ENCODE data around the gene ARHGAP18.

The ARHGAP18 gene

GRCh38 chr6:129651291-129651691 is 58.7 kb downstream of the ARHGAP18 start:
- Histone ChIP-seq H3K4me1 (ENCODE audit: control insufficient read depth, low read length) (no peaks in the 10 kb centered on the region), H3K27me3 (ENCODE audit: control insufficient read depth, low read length) (no peaks in the 10 kb centered on the region), H3K9me3 (ENCODE audit: control insufficient read depth, insufficient read depth, low read length) (no peaks in the 10 kb centered on the region), H4K20me1 (ENCODE audit: control insufficient read depth, insufficient read depth, low read depth, low read length) (no peaks in the 10 kb centered on the region), H3K36me3 (ENCODE audit: control insufficient read depth, low read length) (no peaks in the 10 kb centered on the region), H3F3A (ENCODE audit: control insufficient read depth, insufficient read depth) (no peaks in the 10 kb centered on the region), H3K9me2 (replicated peaks; ENCODE audit: control insufficient read depth, low read length) (no peaks in the 10 kb centered on the region), H3K27ac (ENCODE audit: low read depth, low read length) (no peak overlapping the region), H3K79me2 (ENCODE audit: control insufficient read depth, low read length) (no peaks in the 10 kb centered on the region), H3K4me3 (ENCODE audit: low read length) (no peak overlapping the region), H3K4me2 (ENCODE audit: low read length) (no peak overlapping the region)
- TF ChIP-seq CTCF (IDR thresholded peaks at IDR 0.05; ENCODE audit: low read depth, low read length, poor library complexity, severe bottlenecking): no peak
- no peak for TF ChIP-seq EZH2phosphoT487 (IDR thresholded peaks at IDR 0.05; ENCODE audit: borderline replicate concordance, low read length)

DNA sequence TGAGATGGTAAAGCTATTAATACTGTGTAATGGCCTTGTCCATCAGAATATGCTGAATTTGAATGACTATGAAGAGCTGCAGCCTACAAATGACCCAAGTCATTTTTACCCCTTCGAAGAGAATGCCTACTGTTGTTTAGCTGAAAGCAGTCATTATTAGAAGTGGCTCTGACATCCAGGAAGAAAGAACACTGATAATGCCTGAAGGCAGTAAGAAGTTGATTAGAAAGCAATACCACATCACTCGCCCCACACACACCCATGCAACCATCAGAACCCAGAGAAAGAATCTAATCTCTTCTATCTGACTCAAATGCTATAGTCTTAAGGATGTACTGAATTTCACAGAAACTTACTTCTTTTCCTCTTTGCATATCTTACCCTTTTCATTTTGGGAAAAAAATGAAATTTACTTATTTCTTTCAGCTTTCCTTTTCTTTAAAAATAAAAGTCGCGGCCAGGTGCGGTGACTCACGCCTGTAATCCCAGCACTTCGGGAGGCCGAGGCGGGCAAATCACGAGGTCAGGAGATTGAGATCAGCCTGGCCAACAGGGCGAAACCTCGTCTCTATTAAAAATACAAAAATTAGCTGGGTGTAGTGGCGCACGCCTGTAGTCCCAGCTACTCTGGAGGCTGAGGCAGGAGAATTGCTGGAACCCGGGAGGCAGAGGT is 61.0 kb downstream of the ARHGAP18 start:
- Histone ChIP-seq H3K4me1 (ENCODE audit: control insufficient read depth, low read length) (no peaks in the 10 kb centered on the region), H3F3A (ENCODE audit: control insufficient read depth, insufficient read depth) (no peaks in the 10 kb centered on the region), H3K27me3 (ENCODE audit: control insufficient read depth, low read length) (no peaks in the 10 kb centered on the region), H3K4me2 (ENCODE audit: low read length) (no peak overlapping the region), H3K9me3 (ENCODE audit: control insufficient read depth, insufficient read depth, low read length) (no peaks in the 10 kb centered on the region), H3K36me3 (ENCODE audit: control insufficient read depth, low read length) (no peaks in the 10 kb centered on the region), H3K79me2 (ENCODE audit: control insufficient read depth, low read length) (no peaks in the 10 kb centered on the region), H4K20me1 (ENCODE audit: control insufficient read depth, insufficient read depth, low read depth, low read length) (no peaks in the 10 kb centered on the region), H3K4me3 (ENCODE audit: low read length) (no peak overlapping the region), H3K9me2 (replicated peaks; ENCODE audit: control insufficient read depth, low read length) (no peaks in the 10 kb centered on the region), H3K27ac (ENCODE audit: low read depth, low read length) (no peak overlapping the region)
- TF ChIP-seq CTCF (IDR thresholded peaks at IDR 0.05; ENCODE audit: low read depth, low read length, poor library complexity, severe bottlenecking) (no peak), EZH2phosphoT487 (IDR thresholded peaks at IDR 0.05; ENCODE audit: borderline replicate concordance, low read length) (no peak)

DNA sequence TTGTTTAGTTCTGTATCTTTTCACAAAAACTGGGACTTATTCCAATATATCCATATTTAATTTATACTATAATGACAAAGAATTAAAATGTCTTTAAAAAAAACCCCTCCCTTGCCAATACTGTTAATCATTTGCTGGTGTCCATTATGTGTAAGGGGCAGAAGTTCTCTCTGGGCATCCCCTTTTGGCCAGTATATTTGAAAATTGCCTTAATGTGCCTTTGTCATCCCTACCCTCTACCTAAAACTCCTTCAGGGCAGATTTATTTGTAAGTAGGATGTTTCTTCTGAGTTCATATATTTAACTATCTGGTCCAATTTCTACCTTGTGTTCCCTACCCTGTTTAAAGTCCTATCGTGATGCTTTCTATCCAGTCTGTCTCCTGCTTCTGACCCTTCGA is 62.9 kb downstream of the ARHGAP18 start:
- TF ChIP-seq EZH2phosphoT487 (IDR thresholded peaks at IDR 0.05; ENCODE audit: borderline replicate concordance, low read length) (no peak), CTCF (IDR thresholded peaks at IDR 0.05; ENCODE audit: low read depth, low read length, poor library complexity, severe bottlenecking) (no peak)
- H3K79me2 ChIP-seq (ENCODE audit: control insufficient read depth, low read length): no peaks in the 10 kb centered on the region
- H3K27me3 ChIP-seq (ENCODE audit: control insufficient read depth, low read length): no peaks in the 10 kb centered on the region
- no peak overlapping the region for H3K27ac ChIP-seq (ENCODE audit: low read depth, low read length)
- no peaks in the 10 kb centered on the region for H3K36me3 ChIP-seq (ENCODE audit: control insufficient read depth, low read length)
- H3K4me3 ChIP-seq (ENCODE audit: low read length): no peak overlapping the region
- no peak overlapping the region for H3K4me2 ChIP-seq (ENCODE audit: low read length)
- H3K4me1 ChIP-seq (ENCODE audit: control insufficient read depth, low read length): no peaks in the 10 kb centered on the region
- H3K9me2 ChIP-seq (replicated peaks; ENCODE audit: control insufficient read depth, low read length): no peaks in the 10 kb centered on the region
- H3K9me3 ChIP-seq (ENCODE audit: control insufficient read depth, insufficient read depth, low read length): no peaks in the 10 kb centered on the region
- no peaks in the 10 kb centered on the region for H4K20me1 ChIP-seq (ENCODE audit: control insufficient read depth, insufficient read depth, low read depth, low read length)
- no peaks in the 10 kb centered on the region for H3F3A ChIP-seq (ENCODE audit: control insufficient read depth, insufficient read depth)
